ENCODE results near the gene C19orf47.

C19orf47 gene

DNA sequence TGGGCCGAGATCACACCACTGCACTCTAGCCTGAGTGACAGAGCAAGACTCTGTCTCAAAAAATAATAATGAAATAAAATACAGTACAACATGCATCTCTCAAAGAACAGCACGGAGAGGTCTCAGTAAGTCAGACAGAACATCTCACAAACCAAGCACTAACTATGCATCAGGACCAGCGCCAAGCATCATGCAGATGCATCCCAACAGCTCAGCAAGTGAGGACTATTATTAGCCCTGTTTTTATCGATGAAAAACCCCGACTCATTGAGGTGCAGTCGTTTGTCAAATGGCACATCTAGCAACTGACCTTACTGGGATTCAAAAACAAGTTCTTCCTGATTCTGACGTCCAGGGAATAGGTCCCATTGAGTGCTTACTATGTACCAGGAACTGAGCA, 3.8 kb downstream of the C19orf47 start:
- DNase-seq (ENCODE audit: low read depth): no peak
- TF ChIP-seq, protein P1, sequence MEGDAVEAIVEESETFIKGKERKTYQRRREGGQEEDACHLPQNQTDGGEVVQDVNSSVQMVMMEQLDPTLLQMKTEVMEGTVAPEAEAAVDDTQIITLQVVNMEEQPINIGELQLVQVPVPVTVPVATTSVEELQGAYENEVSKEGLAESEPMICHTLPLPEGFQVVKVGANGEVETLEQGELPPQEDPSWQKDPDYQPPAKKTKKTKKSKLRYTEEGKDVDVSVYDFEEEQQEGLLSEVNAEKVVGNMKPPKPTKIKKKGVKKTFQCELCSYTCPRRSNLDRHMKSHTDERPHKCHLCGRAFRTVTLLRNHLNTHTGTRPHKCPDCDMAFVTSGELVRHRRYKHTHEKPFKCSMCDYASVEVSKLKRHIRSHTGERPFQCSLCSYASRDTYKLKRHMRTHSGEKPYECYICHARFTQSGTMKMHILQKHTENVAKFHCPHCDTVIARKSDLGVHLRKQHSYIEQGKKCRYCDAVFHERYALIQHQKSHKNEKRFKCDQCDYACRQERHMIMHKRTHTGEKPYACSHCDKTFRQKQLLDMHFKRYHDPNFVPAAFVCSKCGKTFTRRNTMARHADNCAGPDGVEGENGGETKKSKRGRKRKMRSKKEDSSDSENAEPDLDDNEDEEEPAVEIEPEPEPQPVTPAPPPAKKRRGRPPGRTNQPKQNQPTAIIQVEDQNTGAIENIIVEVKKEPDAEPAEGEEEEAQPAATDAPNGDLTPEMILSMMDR (IDR thresholded peaks at IDR 0.05; ENCODE audit: control insufficient read depth, extremely low read depth, insufficient read depth): no peak
- H3K4me3 ChIP-seq (ENCODE audit: low read depth, low read length): no peak overlapping the region

- H3K4me3 ChIP-seq (ENCODE audit: low read depth, low read length): no peak overlapping the region
- DNase-seq (ENCODE audit: low read depth): no peak
- TF ChIP-seq, protein P1 (IDR thresholded peaks at IDR 0.05; ENCODE audit: control insufficient read depth, extremely low read depth, insufficient read depth): no peak
Measured at GRCh38 chr19:40342644-40343311, 5.4 kb downstream of the C19orf47 start.

- no peak overlapping the region for H3K4me3 ChIP-seq (ENCODE audit: low read depth, low read length)
- TF ChIP-seq, protein P1 (IDR thresholded peaks at IDR 0.05; ENCODE audit: control insufficient read depth, extremely low read depth, insufficient read depth): no peak
- no peak for DNase-seq (ENCODE audit: low read depth)
Measured at GRCh38 chr19:40341601-40342482, 6.4 kb downstream of the C19orf47 start.

DNA sequence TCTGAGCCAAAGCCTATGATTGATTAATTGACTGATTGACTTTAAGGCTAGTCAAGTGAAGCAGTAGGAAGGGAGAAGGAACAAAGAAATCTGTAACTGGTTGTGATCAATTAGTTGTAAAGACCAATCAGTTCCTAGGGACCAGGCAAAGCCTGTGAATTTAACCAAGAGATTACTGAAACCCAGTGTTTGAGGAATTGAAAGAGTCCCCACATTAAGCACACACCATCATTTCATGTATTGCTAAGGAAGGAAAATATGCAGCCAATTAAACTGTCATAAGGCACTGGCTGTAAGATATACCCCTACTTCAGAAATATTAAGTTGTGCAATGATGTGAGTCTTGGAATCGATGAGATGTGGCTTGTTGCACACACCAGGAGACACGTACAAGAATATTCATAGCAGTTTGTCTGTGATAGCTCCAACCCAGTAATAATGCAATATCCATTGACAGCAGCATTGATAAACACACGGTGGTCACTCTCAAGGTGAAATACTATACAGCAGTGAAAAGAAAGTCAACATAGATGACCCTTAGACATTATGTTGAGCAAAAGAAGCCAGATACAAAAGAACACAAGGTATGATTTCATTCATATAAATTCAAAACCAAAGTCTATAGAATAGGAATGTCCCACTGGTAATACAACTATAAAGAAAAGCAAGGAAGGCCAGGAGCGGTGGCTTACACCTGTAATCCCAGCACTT, 9.0 kb downstream of the C19orf47 start:
- H3K4me3 ChIP-seq (ENCODE audit: low read depth, low read length): no peak overlapping the region
- DNase-seq (ENCODE audit: low read depth): no peak
- TF ChIP-seq, protein P1 (IDR thresholded peaks at IDR 0.05; ENCODE audit: control insufficient read depth, extremely low read depth, insufficient read depth): no peak

DNA sequence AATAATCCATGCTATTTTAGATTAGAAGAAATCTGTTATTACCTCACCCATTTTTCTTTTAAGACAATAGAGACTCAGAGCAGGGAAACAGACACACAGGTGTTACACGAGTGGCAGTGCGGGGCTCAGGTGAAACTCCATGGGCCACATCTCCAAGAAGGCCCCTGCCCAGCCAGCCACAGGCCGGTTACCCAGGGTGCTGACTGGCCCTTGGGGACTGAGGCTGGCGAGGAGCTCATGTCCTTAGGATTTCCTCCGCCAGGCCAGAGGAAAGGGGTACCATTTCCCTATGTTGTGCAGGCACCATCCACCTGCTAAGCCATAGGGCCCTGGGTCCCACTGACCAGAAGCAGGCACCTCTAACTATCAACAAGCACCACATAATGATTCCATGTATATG, 10.6 kb downstream of the C19orf47 start:
- TF ChIP-seq, protein P1 (IDR thresholded peaks at IDR 0.05; ENCODE audit: control insufficient read depth, extremely low read depth, insufficient read depth): no peak
- H3K4me3 ChIP-seq (ENCODE audit: low read depth, low read length): no peak overlapping the region
- no peak for DNase-seq (ENCODE audit: low read depth)

GRCh38 chr19:40337107-40337506, 11.1 kb downstream of the C19orf47 start:
- DNase-seq (ENCODE audit: low read depth): no peak
- TF ChIP-seq, protein P1 (IDR thresholded peaks at IDR 0.05; ENCODE audit: control insufficient read depth, extremely low read depth, insufficient read depth): no peak
- H3K4me3 ChIP-seq (ENCODE audit: low read depth, low read length): no peak overlapping the region
